Measurements from ENCODE around the gene CTXN2.

CTXN2 gene

DNA sequence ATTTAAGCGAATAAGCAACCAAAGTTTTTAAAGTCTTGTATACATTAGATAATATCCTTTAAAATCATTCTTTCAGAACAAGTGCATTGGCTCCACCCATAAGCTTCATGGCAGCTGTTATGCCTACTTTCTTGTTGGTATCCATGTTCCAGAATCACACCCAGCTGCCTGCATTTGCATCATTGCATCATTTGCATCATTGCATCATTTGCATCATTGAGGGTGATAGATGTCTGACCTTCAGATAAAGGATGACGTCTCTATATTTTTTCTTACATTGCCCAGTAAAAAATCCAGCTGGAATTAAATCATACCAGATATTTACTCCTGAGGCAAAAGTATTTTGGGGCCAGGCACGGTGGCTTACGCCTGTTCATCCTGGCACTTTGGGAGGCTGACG lies 56.9 kb downstream of the CTXN2 start:
- no peak overlapping the region for H3K27ac Mint-ChIP-seq
- H3K36me3 Mint-ChIP-seq = no peaks in the 10 kb centered on the region
- no peaks in the 10 kb centered on the region for H3K9me3 Mint-ChIP-seq (ENCODE audit: low read depth)
- H3K27me3 Mint-ChIP-seq = peaks cover 10% of the 10 kb centered on the region
- H3K4me3 Mint-ChIP-seq = no peak overlapping the region
- H3K4me1 Mint-ChIP-seq (ENCODE audit: low read depth) = no peaks in the 10 kb centered on the region

DNA sequence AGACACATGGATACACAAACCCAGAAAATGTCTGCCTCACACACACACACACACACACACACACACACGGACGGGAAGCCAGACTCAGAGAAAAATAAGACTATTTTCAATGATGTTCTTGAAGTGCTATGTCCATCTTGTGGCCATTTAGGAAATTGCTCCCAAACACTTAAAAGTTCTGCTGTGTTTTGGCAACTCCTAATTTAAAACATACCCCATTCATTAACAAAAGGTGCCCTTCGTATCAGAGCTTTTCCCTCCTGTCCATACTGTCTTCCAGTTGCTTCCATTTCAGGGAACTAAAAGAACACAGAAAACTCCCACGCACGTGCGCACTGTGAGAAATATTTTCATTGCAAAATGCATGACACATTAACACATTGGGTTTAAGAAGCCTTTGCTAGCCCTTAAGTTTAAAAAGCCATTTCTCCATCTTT lies 59.2 kb downstream of the CTXN2 start:
- Mint-ChIP-seq H3K27ac (no peak overlapping the region), H3K36me3 (no peaks in the 10 kb centered on the region), H3K4me1 (ENCODE audit: low read depth) (no peaks in the 10 kb centered on the region), H3K4me3 (no peak overlapping the region), H3K9me3 (ENCODE audit: low read depth) (no peaks in the 10 kb centered on the region), H3K27me3 (peaks cover 10% of the 10 kb centered on the region)

DNA sequence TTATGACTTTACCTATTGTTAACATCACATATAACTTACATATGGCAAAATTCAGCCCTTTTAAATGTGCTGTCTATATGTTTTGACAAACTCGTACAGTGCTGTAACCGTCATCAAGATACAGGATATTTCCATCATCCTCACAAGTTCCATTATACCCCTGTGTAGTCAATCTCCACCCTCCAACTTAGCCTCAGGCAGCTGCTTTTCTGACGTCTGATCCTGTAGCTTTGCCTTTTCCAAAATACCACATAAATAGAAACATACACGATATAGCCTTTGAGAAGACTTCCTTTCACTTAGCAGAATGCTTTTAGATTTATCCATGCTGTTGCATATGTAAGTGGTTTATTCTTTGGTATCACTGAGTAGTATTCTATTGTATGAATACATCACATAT lies 61.7 kb downstream of the CTXN2 start:
- Mint-ChIP-seq H3K36me3 (no peaks in the 10 kb centered on the region), H3K9me3 (ENCODE audit: low read depth) (no peaks in the 10 kb centered on the region), H3K27ac (no peak overlapping the region), H3K27me3 (peaks cover 9% of the 10 kb centered on the region), H3K4me1 (ENCODE audit: low read depth) (no peaks in the 10 kb centered on the region), H3K4me3 (no peak overlapping the region)

All from activated naive CD8-positive, alpha-beta T cell (primary cell).